HepG2 (cell line): ENCODE results near the gene RABL6. TPM values are rescaled to one million over a fixed set of nuclear protein-coding genes. Genes with fewer than 3 reads are reported as not detected.

Experiments used
- CBX2 ChIP-seq, 2 experiments: fragments of 200-600 bp in 1 of 2; sonication (generic); formaldehyde crosslinking in 1 of 2; IDR thresholded peaks; 2 replicates each; pipeline versions ENCODE4 v1.7.0 to v1.8.1; 2018 to 2022; ENCODE audit warnings: low read depth in 2 of 2, low read length in 1 of 2, mild to moderate bottlenecking in 1 of 2, missing genetic modification reagents in 1 of 2
- CCDC6 ChIP-seq: sonication (generic); formaldehyde crosslinking; IDR thresholded peaks from 2 replicates; pipeline ENCODE4 v1.8.1; 2022; ENCODE audit warnings: mild to moderate bottlenecking, missing genetic modification reagents, moderate library complexity
- CREB1 ChIP-seq, 2 experiments: fragments of 450-650 bp in 1 of 2; IDR thresholded peaks; 2 replicates each; pipeline ENCODE4 v1.6.1; 2016 to 2017; ENCODE audit warnings: control low read depth in 1 of 2, mild to moderate bottlenecking in 1 of 2, missing compliant biosample characterization in 1 of 2, missing genetic modification characterization in 1 of 2
- ETV5 ChIP-seq: IDR thresholded peaks from 2 replicates; pipeline ENCODE4 v1.6.1; 2018; ENCODE audit warnings: missing biosample characterization, missing genetic modification reagents, inconsistent platforms, borderline replicate concordance
- HNF1B ChIP-seq: sonication (generic); formaldehyde crosslinking; IDR thresholded peaks from 2 replicates; pipeline ENCODE4 v1.5.1; 2020; ENCODE audit warnings: mild to moderate bottlenecking, moderate library complexity, missing genetic modification reagents
- MED1 ChIP-seq: sonication (generic); formaldehyde crosslinking; IDR thresholded peaks from 2 replicates; pipeline ENCODE4 v1.4.0; 2020; ENCODE audit warnings: missing genetic modification reagents
- MED8 ChIP-seq: sonication (generic); formaldehyde crosslinking; IDR thresholded peaks from 2 replicates; pipeline ENCODE4 v1.8.1; 2023; ENCODE audit warnings: mild to moderate bottlenecking, missing genetic modification reagents; ENCODE audit not compliant: insufficient replicate concordance
- PRDM4 ChIP-seq: sonication (generic); formaldehyde crosslinking; IDR thresholded peaks from 2 replicates; pipeline ENCODE4 v1.9.0; 2021; ENCODE audit warnings: missing genetic modification reagents, borderline replicate concordance
- RNF2 ChIP-seq: fragments of 450-650 bp; conservative IDR thresholded peaks from 2 replicates; pipeline ENCODE4 v1.6.1; 2016; ENCODE audit warnings: low read depth
- SALL2 ChIP-seq: sonication (generic); formaldehyde crosslinking; IDR thresholded peaks from 2 replicates; pipeline ENCODE4 v1.8.1; 2023; ENCODE audit warnings: mild to moderate bottlenecking, missing genetic modification reagents, inconsistent platforms
- SNAI1 ChIP-seq: sonication (generic); formaldehyde crosslinking; IDR thresholded peaks from 2 replicates; pipeline ENCODE4 v1.5.0; 2020; ENCODE audit warnings: mild to moderate bottlenecking, missing genetic modification reagents, borderline replicate concordance
- SP5 ChIP-seq: IDR thresholded peaks from 2 replicates; pipeline ENCODE4 v1.6.1; 2016; ENCODE audit warnings: low read depth, borderline replicate concordance
- TAF15 ChIP-seq: fragments of 200-400 bp; formaldehyde crosslinking; IDR thresholded peaks from one replicate; pipeline ENCODE4 v1.6.1; 2018; ENCODE audit warnings: mild to moderate bottlenecking, low read depth, low read length; ENCODE audit not compliant: poor library complexity, severe bottlenecking
- TBX2 ChIP-seq: sonication (generic); formaldehyde crosslinking; IDR thresholded peaks from 2 replicates; pipeline ENCODE4 v1.5.0; 2020; ENCODE audit warnings: missing genetic modification reagents, mild to moderate bottlenecking, borderline replicate concordance
- ZNF281 ChIP-seq: sonication (generic); formaldehyde crosslinking; IDR thresholded peaks from 2 replicates; pipeline ENCODE4 v1.4.0; 2020; ENCODE audit warnings: missing genetic modification reagents, borderline replicate concordance
- ZNF382 ChIP-seq: sonication (generic); formaldehyde crosslinking; IDR thresholded peaks from 2 replicates; pipeline ENCODE4 v1.5.0; 2020; ENCODE audit warnings: missing genetic modification reagents, mild to moderate bottlenecking, borderline replicate concordance
- ZNF451 ChIP-seq: sonication (generic); formaldehyde crosslinking; IDR thresholded peaks from 2 replicates; pipeline ENCODE4 v1.5.0; 2020; ENCODE audit warnings: mild to moderate bottlenecking, missing genetic modification reagents
- polyA plus RNA-seq, 8 experiments: library from polyadenylated mRNA; depleted of rRNA in 3 of 8; stranded (reverse) in 7 of 8; unstranded in 1 of 8; fragments of >200 nt; fragmentation: Illumina TruSeq in 4 of 8; extraction: Trizol in 4 of 8; gene quantifications; 2 replicates each; pipeline versions ENCODE4 v1.2.1 to v1.2.3, GENCODE V29; 2011 to 2016; ENCODE audit warnings: low read depth in 4 of 8, missing spikeins in 1 of 8, mixed read lengths in 1 of 8; ENCODE audit not compliant: insufficient read depth in 1 of 8
- total RNA-seq, 5 experiments: library from RNA; depleted of rRNA; stranded (reverse); fragments of >200 nt; fragmentation: Illumina TruSeq; extraction: Trizol; gene quantifications; 2 replicates each; pipeline ENCODE4 v1.2.3, GENCODE V29; 2016; ENCODE audit warnings: low read depth in 1 of 5
- TF ChIP-seq, protein P1 (sequence below): sonication (generic); formaldehyde crosslinking; IDR thresholded peaks from 2 replicates; pipeline ENCODE4; 2020; ENCODE audit warnings: missing genetic modification reagents, mild to moderate bottlenecking, borderline replicate concordance

The RABL6 gene
- total and polyA plus RNA-seq, 2 of the 13 experiments (the other 11 are each of a cell fraction or from before 2014, with no cell fraction given): 81.5 to 125 TPM

DNA sequence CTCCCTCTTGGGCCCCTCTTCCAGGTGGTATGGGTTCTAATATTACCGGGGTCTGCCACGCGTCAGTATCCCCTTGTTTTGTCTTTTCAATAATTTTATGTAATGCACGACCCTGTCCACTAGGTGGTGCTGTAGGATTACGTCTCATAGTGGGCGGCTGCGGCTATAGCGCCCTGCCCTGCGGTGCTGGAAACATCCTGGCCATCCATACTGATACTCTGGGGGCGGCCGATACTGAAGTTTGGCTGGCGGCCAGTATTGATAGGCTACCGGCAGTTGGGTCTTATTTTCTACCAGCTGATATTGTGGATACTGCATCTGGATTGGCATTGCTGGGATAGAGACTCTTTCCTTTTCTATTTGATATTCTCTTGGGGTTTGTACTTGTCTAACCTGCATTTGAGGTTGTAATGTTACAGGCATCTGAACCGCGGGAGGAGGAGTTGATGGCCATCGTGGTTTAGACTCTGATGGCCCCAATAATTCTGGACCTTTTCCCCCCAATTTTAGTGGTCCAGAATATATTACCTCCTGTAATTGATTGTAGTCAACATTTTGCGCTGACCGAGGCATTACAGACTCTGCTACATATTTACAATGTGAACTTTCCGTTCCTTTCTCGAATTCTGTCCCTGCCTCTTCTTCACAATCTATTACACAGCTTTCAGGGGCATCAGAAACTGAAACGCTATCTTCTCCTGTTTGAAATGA, 19.9 kb upstream of the RABL6 start (continued):
- TF ChIP-seq ZNF451 (CRISPR knock-in tag): no peak
- TF ChIP-seq PRDM4 (CRISPR knock-in tag): no peak
- TF ChIP-seq HNF1B (CRISPR knock-in tag): peak; percentile 14; the same call in 1 of the 2 replicates
- TF ChIP-seq MED8: no peak
- TF ChIP-seq MED1 (CRISPR knock-in tag): peak; percentile 83
- no peak for TF ChIP-seq CREB1 (IDR thresholded peaks at IDR 0.05)
- no peak for TF ChIP-seq CREB1 (CRISPR knock-in tag; IDR thresholded peaks at IDR 0.05)
- TF ChIP-seq, protein P1, sequence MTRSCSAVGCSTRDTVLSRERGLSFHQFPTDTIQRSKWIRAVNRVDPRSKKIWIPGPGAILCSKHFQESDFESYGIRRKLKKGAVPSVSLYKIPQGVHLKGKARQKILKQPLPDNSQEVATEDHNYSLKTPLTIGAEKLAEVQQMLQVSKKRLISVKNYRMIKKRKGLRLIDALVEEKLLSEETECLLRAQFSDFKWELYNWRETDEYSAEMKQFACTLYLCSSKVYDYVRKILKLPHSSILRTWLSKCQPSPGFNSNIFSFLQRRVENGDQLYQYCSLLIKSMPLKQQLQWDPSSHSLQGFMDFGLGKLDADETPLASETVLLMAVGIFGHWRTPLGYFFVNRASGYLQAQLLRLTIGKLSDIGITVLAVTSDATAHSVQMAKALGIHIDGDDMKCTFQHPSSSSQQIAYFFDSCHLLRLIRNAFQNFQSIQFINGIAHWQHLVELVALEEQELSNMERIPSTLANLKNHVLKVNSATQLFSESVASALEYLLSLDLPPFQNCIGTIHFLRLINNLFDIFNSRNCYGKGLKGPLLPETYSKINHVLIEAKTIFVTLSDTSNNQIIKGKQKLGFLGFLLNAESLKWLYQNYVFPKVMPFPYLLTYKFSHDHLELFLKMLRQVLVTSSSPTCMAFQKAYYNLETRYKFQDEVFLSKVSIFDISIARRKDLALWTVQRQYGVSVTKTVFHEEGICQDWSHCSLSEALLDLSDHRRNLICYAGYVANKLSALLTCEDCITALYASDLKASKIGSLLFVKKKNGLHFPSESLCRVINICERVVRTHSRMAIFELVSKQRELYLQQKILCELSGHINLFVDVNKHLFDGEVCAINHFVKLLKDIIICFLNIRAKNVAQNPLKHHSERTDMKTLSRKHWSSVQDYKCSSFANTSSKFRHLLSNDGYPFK: no peak
- no peak for TF ChIP-seq SALL2 (CRISPR knock-in tag)
- no peak for TF ChIP-seq TAF15
- no peak for TF ChIP-seq SNAI1
- no peak for TF ChIP-seq ZNF382 (CRISPR knock-in tag)
- TF ChIP-seq ETV5 (CRISPR knock-in tag): peak; percentile 40; the same call in 1 of the 2 replicates
- no peak for TF ChIP-seq CBX2 (IDR thresholded peaks at IDR 0.05; ENCODE audit: low read depth, low read length)
- TF ChIP-seq CBX2 (CRISPR knock-in tag; IDR thresholded peaks at IDR 0.05; ENCODE audit: low read depth): no peak
- 0 out of 2 replicates have a peak, but pooled peaks have one; percentile 5 for TF ChIP-seq SP5 (CRISPR knock-in tag)
- peak; percentile 41; the same call in 1 of the 2 replicates for TF ChIP-seq TBX2
- TF ChIP-seq ZNF281 (CRISPR knock-in tag): no peak
- TF ChIP-seq CCDC6 (CRISPR knock-in tag): no peak
- TF ChIP-seq RNF2: no peak
